Neural progenitor cell (in vitro differentiated cells): ENCODE measurements around the gene PRMT5.
"Not testable (repeated sequence)": the region's sequence is repeated elsewhere in the genome, so short reads cannot be mapped to it uniquely, and the experiment has no call there.

Experiments used
- EZH2 ChIP-seq: fragments of 200-600 bp; sonication (generic); IDR thresholded peaks from 2 replicates; pipeline ENCODE4 v1.6.1; 2017; ENCODE audit warnings: antibody characterized with exemption, mild to moderate bottlenecking, moderate library complexity
- EZH2phosphoT487 ChIP-seq: fragments of 200-600 bp; sonication (generic); IDR thresholded peaks from 2 replicates; pipeline ENCODE4 v1.6.1; 2017; ENCODE audit warnings: antibody characterized with exemption
- TF ChIP-seq, protein P1 (sequence below): fragments of 200-600 bp; sonication (generic); IDR thresholded peaks from 2 replicates; pipeline ENCODE4 v1.5.1; 2017; ENCODE audit warnings: antibody characterized with exemption, mild to moderate bottlenecking

DNA sequence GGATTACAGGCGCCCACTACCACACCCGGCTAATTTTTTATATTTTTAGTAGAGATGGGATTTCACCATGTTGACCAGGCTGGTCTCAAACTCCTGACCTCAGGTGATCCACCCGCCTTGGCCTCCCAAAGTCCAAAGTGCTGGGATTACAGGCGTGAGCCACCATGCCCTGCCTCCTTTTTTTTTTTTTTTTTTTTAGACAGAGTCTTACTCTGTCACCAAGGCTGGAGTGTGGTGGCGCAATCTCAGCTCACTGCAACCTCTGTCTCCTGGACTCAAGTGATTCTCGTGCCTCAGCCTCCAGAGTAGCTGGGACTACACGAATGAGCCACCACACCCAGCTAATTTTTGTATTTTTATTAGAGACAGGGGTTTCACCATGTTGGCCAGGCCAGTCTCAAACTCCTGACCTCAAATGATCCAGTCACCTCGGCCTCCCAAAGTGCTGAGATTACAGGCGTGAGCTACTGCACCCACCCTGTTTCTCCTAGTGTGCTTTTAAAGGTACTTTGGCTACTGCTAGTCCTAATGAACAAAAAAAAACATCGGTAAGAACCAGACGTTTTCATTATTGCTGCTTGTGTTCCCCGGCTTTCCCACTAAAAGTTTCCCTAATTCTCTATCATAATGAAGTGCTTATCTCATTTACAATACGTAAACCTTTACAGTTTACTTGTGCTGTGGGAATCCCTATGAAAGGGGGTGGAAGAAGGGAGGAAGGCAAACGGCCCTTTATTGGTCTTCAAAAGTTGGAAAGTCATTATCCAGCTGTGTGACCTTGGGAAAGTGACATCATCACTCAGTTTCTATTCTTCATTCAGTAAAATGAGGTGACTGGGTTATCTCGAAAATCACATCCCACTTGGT is 37.0 kb upstream of the PRMT5 start:
- TF ChIP-seq, protein P1, sequence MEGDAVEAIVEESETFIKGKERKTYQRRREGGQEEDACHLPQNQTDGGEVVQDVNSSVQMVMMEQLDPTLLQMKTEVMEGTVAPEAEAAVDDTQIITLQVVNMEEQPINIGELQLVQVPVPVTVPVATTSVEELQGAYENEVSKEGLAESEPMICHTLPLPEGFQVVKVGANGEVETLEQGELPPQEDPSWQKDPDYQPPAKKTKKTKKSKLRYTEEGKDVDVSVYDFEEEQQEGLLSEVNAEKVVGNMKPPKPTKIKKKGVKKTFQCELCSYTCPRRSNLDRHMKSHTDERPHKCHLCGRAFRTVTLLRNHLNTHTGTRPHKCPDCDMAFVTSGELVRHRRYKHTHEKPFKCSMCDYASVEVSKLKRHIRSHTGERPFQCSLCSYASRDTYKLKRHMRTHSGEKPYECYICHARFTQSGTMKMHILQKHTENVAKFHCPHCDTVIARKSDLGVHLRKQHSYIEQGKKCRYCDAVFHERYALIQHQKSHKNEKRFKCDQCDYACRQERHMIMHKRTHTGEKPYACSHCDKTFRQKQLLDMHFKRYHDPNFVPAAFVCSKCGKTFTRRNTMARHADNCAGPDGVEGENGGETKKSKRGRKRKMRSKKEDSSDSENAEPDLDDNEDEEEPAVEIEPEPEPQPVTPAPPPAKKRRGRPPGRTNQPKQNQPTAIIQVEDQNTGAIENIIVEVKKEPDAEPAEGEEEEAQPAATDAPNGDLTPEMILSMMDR: not testable (repeated sequence)
- not testable (repeated sequence) for TF ChIP-seq EZH2, EZH2phosphoT487
